Endothelial cell of umbilical vein (primary cell): ENCODE data around the gene AACS. TPM values are rescaled to one million over a fixed set of nuclear protein-coding genes. Genes with fewer than 3 reads are reported as not detected.

Source experiments
- BruUV-seq: library from RNA; stranded (reverse); fragments of 400-500 nt; replicated peaks from 2 replicates; lab custom pipeline; 2021; lab: Mats Ljungman, UMichigan
- CTCF ChIA-PET: fragments of 300-600, 350-600 bp; sonication (Branson Sonifier 250); formaldehyde crosslinking; loops from one replicate; lab custom pipeline; 2021; ENCODE audit warnings: antibody characterized with exemption, inconsistent platforms; lab: Charles Lee
- POLR2A ChIA-PET: fragments of 300-600, 350-600 bp; sonication (Branson Sonifier 250); formaldehyde crosslinking; loops from one replicate; lab custom pipeline; 2021; ENCODE audit warnings: antibody characterized with exemption, inconsistent platforms; lab: Charles Lee
- DNase-seq: peaks from one replicate; pipeline ENCODE4 v3.0.0-alpha.2; 2011; ENCODE audit warnings: low read depth, low spot score
- FAIRE-seq: peaks from 2 replicates; lab custom pipeline; 2011; peaks lifted over from hg19 to GRCh38; lab: Jason Lieb, UNC
- H2AFZ ChIP-seq: 2 replicates; pipeline ENCODE4 v1.6.0; 2012; ENCODE audit warnings: low read depth, low read length, control low read depth, inconsistent platforms
- H3K27ac ChIP-seq: 2 replicates; pipeline ENCODE4 v1.5.1; 2011; ENCODE audit warnings: low read depth, mild to moderate bottlenecking, control low read depth, low read length, moderate library complexity; ENCODE audit not compliant: insufficient read depth
- H3K27me3 ChIP-seq, 2 experiments: 2 replicates each; pipeline versions ENCODE4 v1.6.0 to v1.6.1; 2011; ENCODE audit warnings: low read length in 2 of 2, mixed read lengths in 1 of 2; ENCODE audit not compliant: control insufficient read depth in 2 of 2, insufficient read depth in 2 of 2
- H3K36me3 ChIP-seq, 2 experiments: 2 replicates in 1 of 2; 3 replicates in 1 of 2; pipeline ENCODE4 v1.5.1; 2011; ENCODE audit warnings: low read length in 2 of 2, mild to moderate bottlenecking in 1 of 2, moderate library complexity in 1 of 2; ENCODE audit not compliant: control insufficient read depth in 2 of 2, insufficient read depth in 2 of 2; ENCODE audit errors: extremely low read depth in 1 of 2
- H3K4me1 ChIP-seq: 3 replicates; pipeline ENCODE4 v1.5.1; 2011; ENCODE audit warnings: mild to moderate bottlenecking, low read length; ENCODE audit not compliant: control insufficient read depth, insufficient read depth; ENCODE audit errors: extremely low read depth
- H3K4me2 ChIP-seq: 2 replicates; pipeline ENCODE4 v1.6.1; 2011; ENCODE audit warnings: low read length, control low read depth, mixed read lengths; ENCODE audit not compliant: insufficient read depth
- H3K4me3 ChIP-seq, 3 experiments: fragments of 200-600 bp in 1 of 3; sonication (generic), shearing (Covaris generic) in 1 of 3; replicated peaks in 1 of 3; 2 replicates each; pipeline ENCODE4 v1.5.1; 2011 to 2016; ENCODE audit warnings: control low read depth in 3 of 3, low read length in 3 of 3, mild to moderate bottlenecking in 2 of 3, inconsistent platforms in 1 of 3, low read depth in 1 of 3, moderate library complexity in 1 of 3; ENCODE audit not compliant: insufficient read depth in 1 of 3
- H3K79me2 ChIP-seq: 2 replicates; pipeline ENCODE4 v1.6.0; 2012; ENCODE audit warnings: low read length, inconsistent platforms; ENCODE audit not compliant: control insufficient read depth, insufficient read depth
- H3K9ac ChIP-seq: replicated peaks from 2 replicates; pipeline ENCODE3; 2011; ENCODE audit warnings: low read length, control low read depth; ENCODE audit not compliant: insufficient read depth; ENCODE audit errors: extremely low read depth
- H3K9me1 ChIP-seq: replicated peaks from 3 replicates; pipeline ENCODE4 v1.6.0; 2011; ENCODE audit warnings: mild to moderate bottlenecking, low read length; ENCODE audit not compliant: control insufficient read depth, insufficient read depth; ENCODE audit errors: extremely low read depth
- H3K9me3 ChIP-seq: replicated peaks from 2 replicates; pipeline ENCODE4 v1.5.1; 2012; ENCODE audit warnings: low read length, inconsistent platforms; ENCODE audit not compliant: control insufficient read depth, insufficient read depth
- H4K20me1 ChIP-seq: replicated peaks from 2 replicates; pipeline ENCODE3; 2011; ENCODE audit warnings: mild to moderate bottlenecking, low read length; ENCODE audit not compliant: control insufficient read depth, insufficient read depth; ENCODE audit errors: extremely low read depth
- EZH2 ChIP-seq: IDR thresholded peaks from 2 replicates; pipeline ENCODE4 v1.6.1; 2012; ENCODE audit warnings: borderline replicate concordance, low read depth, mild to moderate bottlenecking, moderate library complexity, low read length, inconsistent platforms; ENCODE audit not compliant: severe bottlenecking
- FOS ChIP-seq: IDR thresholded peaks from 2 replicates; pipeline ENCODE4 v1.6.1; 2011; ENCODE audit warnings: mild to moderate bottlenecking, low read length, moderate library complexity, borderline replicate concordance; ENCODE audit not compliant: insufficient read depth
- GATA2 ChIP-seq: IDR thresholded peaks from 2 replicates; pipeline ENCODE4 v1.7.0; 2011; ENCODE audit warnings: low read depth, mild to moderate bottlenecking, moderate library complexity, mixed read lengths, low read length; ENCODE audit not compliant: insufficient read length, insufficient read depth
- JUN ChIP-seq: IDR thresholded peaks from 2 replicates; pipeline ENCODE4 v1.6.1; 2011; ENCODE audit warnings: borderline replicate concordance, low read depth; ENCODE audit not compliant: insufficient read length, insufficient read depth
- MAX ChIP-seq: IDR thresholded peaks from 2 replicates; pipeline ENCODE4 v1.6.1; 2011; ENCODE audit not compliant: insufficient read depth, insufficient read length
- MYC ChIP-seq: IDR thresholded peaks from one replicate; pipeline ENCODE4 v1.6.1; 2011; ENCODE audit warnings: mild to moderate bottlenecking, low read depth, low read length
- POLR2A ChIP-seq: IDR thresholded peaks from 2 replicates; pipeline ENCODE4 v1.6.1; 2012; ENCODE audit warnings: low read depth, mild to moderate bottlenecking, control low read depth, low read length
- POLR2AphosphoS5 ChIP-seq: IDR thresholded peaks from 2 replicates; pipeline ENCODE4 v1.6.1; 2012; ENCODE audit warnings: low read depth, mild to moderate bottlenecking, control low read depth, low read length, moderate library complexity; ENCODE audit not compliant: insufficient read depth
- dilution Hi-C: fragments of 300-500 bp; cut with MboI; formaldehyde crosslinking; loops from one replicate; pipeline ENCODE4 v1.15.0; 2019; ENCODE audit warnings: low sequenced_read_pairs; ENCODE audit not compliant: extremely low pct_ligation_motif_present
- intact Hi-C: fragments of 100-400 bp; cut with micrococcal nuclease; formaldehyde crosslinking; loops from one replicate; pipeline ENCODE4 v1.10.0; 2022
- polyA plus RNA-seq, 4 experiments: library from polyadenylated mRNA; depleted of rRNA in 3 of 4; stranded (reverse) in 3 of 4; unstranded in 1 of 4; fragments of >200 nt; gene quantifications; 2 replicates each; pipeline versions ENCODE4 v1.2.1 to v1.2.3, GENCODE V29; 2011 to 2012; ENCODE audit warnings: missing spikeins in 1 of 4
- total RNA-seq: library from RNA; stranded (reverse); gene quantifications from 2 replicates; pipeline ENCODE4 v1.2.3, GENCODE V29; 2021
- TF ChIP-seq, protein P1 (sequence below), 2 donors: IDR thresholded peaks; 1 replicate in 1 of 2; 2 replicates in 1 of 2; pipeline ENCODE4 v1.5.1; 2011; ENCODE audit warnings: low read length in 2 of 2, mild to moderate bottlenecking in 2 of 2, moderate library complexity in 2 of 2, control low read depth in 1 of 2, inconsistent platforms in 1 of 2, low read depth in 1 of 2; ENCODE audit not compliant: insufficient read depth in 1 of 2; ENCODE audit errors: extremely low read depth in 1 of 2

The AACS gene
- total and polyA plus RNA-seq, 2 donors (not counting 3 experiments of a cell fraction or from before 2014, with no cell fraction given): 34.7 to 40.3 TPM

DNA sequence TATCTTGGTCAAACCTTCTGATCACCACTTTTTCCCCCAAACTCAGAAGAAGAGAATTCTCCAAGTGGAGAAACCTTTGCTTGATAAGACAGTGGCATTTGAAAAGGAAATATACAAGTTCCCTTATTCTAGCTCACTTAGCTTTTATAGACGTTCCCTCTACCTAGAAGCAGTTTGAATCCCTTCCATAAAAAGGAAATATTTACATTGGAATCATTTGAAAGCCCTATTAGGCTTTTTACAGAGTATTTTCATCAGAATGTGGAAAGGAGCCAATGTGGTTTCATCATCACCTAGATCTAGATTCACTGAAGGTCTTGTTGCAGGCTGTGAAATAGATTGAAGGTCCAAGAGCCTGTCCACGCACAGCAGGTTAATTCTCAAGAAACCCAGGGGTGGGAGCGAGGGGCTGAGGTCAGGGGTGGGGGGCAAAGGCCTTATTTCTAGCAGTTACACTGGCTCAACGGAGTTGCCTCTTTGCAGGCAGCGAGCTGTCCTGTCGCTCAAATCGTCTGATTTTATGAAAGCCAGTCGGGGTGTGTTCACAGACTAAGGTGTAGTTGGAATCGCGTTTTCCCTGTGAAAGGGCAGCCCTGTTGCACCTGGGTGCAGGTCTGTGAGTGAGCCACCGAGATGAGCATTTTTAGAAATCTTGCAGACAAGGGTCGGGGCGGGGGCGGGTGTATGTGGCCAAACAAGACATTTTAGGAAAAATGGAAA, 45.6 kb downstream of the AACS start:
- no peak overlapping the region for H3K4me3 ChIP-seq
- FAIRE-seq (no peak), DNase-seq (no peak)
- ChIA-PET CTCF (no interaction called here), POLR2A (no interaction called here)
- H4K20me1 ChIP-seq: no peaks in the 10 kb centered on the region
- no TSS peak for BruUV-seq
- dilution Hi-C loops (no loop called here), intact Hi-C loops (no loop called here)
- H3K9me3 ChIP-seq: no peaks in the 10 kb centered on the region
- no peak overlapping the region for H2AFZ ChIP-seq
- no peaks in the 10 kb centered on the region for H3K27me3 ChIP-seq
- no peak overlapping the region for H3K27ac ChIP-seq
- no peak overlapping the region for H3K9ac ChIP-seq
- H3K79me2 ChIP-seq: no peaks in the 10 kb centered on the region
- H3K4me2 ChIP-seq: no peak overlapping the region
- no peak for TF ChIP-seq GATA2
- TF ChIP-seq MAX: no peak
- TF ChIP-seq, protein P1, sequence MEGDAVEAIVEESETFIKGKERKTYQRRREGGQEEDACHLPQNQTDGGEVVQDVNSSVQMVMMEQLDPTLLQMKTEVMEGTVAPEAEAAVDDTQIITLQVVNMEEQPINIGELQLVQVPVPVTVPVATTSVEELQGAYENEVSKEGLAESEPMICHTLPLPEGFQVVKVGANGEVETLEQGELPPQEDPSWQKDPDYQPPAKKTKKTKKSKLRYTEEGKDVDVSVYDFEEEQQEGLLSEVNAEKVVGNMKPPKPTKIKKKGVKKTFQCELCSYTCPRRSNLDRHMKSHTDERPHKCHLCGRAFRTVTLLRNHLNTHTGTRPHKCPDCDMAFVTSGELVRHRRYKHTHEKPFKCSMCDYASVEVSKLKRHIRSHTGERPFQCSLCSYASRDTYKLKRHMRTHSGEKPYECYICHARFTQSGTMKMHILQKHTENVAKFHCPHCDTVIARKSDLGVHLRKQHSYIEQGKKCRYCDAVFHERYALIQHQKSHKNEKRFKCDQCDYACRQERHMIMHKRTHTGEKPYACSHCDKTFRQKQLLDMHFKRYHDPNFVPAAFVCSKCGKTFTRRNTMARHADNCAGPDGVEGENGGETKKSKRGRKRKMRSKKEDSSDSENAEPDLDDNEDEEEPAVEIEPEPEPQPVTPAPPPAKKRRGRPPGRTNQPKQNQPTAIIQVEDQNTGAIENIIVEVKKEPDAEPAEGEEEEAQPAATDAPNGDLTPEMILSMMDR (IDR thresholded peaks at IDR 0.05; ENCODE audit: extremely low read depth in 1 of 2, insufficient read depth in 1 of 2, low read depth in 1 of 2, low read length in 2 of 2): no peak
- TF ChIP-seq MYC: no peak
- TF ChIP-seq EZH2: no peak
- no peak for TF ChIP-seq JUN
- TF ChIP-seq POLR2AphosphoS5: no peak
- no peak for TF ChIP-seq FOS
- TF ChIP-seq POLR2A: no peak
- no peaks in the 10 kb centered on the region for H3K9me1 ChIP-seq
- no peaks in the 10 kb centered on the region for H3K4me1 ChIP-seq
- peaks cover 8 to 21% of the 10 kb centered on the region in 2 experiments for H3K36me3 ChIP-seq
